ENCODE results near the gene NGEF.

The NGEF gene

DNA sequence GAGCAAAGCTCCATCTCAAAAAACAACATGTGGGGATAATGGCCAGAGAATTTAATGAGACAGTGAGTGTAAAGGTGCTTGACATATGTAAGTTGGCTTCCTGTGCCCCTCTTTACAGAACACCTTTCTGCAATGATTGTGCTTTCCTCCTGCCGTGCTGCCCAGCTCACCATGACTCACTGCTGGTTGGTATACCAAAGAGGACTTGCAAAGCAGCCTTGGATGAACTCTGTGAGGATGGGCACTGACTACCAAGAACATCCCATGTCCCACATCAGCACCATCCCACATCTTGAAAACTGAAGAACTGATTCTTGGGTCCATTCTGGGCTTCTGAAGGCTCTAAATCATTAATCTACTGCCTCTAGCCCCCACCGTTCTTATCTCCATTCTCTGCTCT lies 52.2 kb downstream of the NGEF start:
- no peak for DNase-seq

- DNase-seq = no peak
These were observed 53.9 kb downstream of the NGEF start for GRCh38 chr2:232959139-232959538.

GRCh38 chr2:232957657-232958090 lies 55.4 kb downstream of the NGEF start:
- no peak for DNase-seq

DNA sequence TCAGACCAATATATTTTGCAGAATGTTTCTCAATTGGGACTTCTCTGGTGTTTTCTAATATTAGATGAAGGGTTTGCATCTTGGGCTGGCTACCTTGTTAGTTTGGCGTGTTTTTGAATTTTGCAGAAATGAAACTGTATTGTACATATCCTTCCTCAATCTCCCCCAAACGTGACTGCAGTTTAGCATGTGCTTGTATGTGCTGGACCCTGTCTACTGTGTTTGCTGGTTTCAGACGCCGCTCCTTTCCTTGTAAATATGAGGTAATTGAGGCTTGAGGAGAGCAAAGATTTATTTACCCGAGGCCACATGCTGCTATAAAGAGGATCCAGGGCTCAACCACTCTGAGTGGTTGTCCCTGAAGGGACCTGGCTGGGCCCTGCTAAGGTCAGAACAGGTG lies 57.2 kb downstream of the NGEF start:
- DNase-seq = no peak

GRCh38 chr2:232954691-232955090 lies 58.4 kb downstream of the NGEF start:
- no peak for DNase-seq

DNA sequence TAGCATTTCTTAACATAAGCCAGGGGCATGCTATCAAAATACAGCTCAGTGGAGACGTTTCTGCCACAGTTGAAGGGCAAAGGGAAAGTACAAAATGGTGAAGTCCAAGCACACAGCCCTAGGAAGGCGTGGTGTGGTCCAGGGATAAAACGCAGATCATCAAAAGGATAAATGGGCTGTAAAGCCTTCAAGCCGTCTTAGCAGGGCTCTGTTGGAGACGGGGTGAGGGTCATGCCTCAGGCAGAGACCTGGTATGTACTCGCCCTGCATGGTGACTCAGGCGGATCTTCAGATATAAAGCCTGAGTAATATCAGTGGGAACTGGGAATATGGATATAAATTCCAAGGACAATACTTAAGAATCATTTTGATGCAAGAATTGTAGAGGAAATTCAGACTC lies 61.2 kb downstream of the NGEF start:
- DNase-seq = no peak

GRCh38 chr2:232951181-232951580 lies 61.9 kb downstream of the NGEF start:
- no peak for DNase-seq

DNA sequence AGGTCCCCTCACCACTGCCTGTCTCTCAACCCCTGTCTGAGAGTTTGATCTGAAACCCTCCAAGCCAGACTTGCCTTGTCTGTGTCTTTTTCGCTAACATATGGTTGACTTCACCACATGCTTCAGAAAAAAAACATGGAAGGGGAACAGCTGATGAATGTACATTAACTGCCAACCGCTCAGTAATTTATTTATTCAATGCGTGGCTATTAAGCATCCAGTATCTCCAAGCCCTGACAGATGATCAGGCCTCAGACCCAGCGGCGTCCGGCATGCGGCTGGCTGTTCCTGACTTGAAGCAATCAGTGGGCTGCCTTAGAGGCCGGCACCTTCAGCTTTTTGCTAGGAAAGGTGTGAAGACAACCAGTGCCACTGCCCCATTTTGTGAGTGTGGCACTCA lies 62.3 kb downstream of the NGEF start:
- no peak for DNase-seq

GRCh38 chr2:232949016-232949415 lies 64.0 kb downstream of the NGEF start:
- DNase-seq = no peak

DNA sequence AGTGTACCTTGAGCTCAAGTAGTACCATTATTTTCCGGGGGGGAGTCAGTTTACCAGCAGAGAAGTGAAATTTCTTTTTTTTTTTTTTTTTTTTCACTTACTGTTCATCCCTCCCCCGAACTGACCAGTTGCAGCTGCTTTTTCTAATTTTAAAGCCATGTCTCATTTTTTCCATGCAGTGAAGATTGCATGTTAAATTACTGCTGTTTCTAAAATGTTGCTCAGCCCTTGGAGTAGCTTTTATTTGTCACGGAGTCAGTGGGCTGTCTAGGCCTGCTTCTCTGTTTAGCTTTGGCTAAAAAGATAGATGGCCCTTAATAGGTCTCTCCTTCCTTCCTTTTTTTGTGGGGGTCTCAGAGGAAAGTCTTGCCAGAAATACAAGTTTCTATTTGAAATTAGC lies 70.2 kb downstream of the NGEF start:
- no peak for DNase-seq

DNA sequence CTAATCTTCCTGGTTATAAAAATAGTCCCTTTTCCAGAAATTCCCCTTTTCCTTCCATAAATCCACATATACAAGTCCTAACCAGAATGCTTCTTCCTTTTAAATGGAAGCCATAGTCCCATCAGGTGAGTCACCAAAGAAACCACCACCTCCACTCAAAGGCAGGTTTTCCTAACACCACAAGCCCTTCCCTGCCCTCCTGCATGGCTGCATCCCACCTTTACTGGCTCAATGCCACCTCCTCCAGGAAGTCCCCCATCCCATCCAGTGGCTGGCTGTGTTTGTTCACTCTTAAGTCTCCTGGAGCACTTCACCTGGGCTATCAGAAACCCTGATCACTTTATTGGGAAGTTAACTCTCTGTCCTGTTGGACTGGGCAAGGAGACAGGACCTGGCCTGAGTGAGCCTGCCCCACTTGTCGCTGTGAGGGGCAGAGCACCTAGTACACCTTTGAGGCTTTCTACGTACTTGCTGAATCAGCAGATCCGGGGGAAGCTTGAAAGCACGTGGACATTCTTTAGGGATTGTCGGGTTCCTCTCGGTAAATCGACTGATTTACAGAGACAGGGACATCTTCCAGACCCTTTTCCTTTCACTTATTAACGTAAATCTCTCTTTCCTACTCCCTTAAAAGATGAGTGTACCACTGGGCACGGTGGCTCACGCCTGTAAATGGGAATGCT lies 71.0 kb downstream of the NGEF start:
- no peak for DNase-seq

DNA sequence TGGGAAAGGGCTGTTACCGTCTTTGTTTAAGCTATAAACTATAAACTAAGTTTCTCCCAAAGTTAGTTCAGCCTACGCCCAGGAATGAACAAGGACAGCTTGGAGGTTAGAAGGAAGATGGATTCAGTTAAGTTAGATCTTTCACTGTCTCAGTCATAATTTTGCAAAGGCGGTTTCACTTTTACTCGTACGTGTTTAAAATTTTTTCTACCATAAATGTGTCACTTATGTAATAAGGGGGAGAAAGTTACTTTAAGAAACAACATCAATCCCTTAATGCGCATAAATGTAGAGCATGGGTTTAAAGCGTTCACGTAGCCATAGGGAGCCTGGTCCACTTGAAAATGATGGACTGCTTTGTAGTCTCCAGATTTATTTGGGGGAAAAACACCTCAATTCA lies 71.7 kb downstream of the NGEF start:
- DNase-seq = no peak

DNA sequence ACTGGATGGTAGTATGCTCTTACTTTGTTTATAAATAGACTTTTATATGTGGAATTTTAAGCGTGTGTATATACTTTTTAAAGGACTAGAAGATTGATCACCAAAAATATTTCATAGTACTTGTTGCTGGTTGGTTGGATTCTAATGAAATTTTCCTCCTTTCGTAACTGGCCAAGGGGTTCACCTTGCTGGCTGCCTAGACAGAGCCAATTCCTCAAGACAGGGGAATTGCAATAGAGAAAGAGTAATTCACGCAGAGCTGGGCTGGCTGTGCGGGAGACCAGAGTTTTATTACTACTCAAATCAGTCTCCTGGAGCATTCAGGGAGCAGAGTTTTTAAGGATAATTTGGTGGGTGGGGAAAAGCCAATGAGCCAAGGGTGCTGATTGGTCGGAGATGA lies 72.3 kb downstream of the NGEF start:
- no peak for DNase-seq

GRCh38 chr2:232937278-232937906 lies 75.7 kb downstream of the NGEF start:
- no peak for DNase-seq

GRCh38 chr2:232931636-232932035 lies 81.4 kb downstream of the NGEF start:
- no peak for DNase-seq

DNA sequence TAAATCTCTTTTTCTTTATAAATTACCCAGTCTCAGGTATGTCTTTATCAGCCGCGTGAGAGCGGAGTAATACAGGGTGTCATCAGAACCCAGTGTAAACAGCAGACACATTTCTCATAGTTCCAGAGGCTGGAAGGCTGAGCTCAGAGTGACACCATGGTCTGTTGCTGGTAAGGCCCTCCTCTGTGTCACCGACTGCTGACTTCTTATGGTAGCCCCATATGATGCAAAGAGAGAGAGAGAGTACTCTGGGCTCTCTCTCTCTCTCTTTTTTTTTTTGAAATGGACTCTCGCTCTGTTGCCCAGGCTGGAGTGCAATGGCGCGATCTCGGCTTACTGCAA lies 83.0 kb downstream of the NGEF start:
- DNase-seq = no peak

- no peak for DNase-seq
These were observed 83.6 kb downstream of the NGEF start for GRCh38 chr2:232929303-232930058.

- no peak for DNase-seq
These were observed 84.3 kb downstream of the NGEF start for GRCh38 chr2:232928551-232929302.

- no peak for DNase-seq
These were observed 85.1 kb downstream of the NGEF start for GRCh38 chr2:232927793-232928550.

DNA sequence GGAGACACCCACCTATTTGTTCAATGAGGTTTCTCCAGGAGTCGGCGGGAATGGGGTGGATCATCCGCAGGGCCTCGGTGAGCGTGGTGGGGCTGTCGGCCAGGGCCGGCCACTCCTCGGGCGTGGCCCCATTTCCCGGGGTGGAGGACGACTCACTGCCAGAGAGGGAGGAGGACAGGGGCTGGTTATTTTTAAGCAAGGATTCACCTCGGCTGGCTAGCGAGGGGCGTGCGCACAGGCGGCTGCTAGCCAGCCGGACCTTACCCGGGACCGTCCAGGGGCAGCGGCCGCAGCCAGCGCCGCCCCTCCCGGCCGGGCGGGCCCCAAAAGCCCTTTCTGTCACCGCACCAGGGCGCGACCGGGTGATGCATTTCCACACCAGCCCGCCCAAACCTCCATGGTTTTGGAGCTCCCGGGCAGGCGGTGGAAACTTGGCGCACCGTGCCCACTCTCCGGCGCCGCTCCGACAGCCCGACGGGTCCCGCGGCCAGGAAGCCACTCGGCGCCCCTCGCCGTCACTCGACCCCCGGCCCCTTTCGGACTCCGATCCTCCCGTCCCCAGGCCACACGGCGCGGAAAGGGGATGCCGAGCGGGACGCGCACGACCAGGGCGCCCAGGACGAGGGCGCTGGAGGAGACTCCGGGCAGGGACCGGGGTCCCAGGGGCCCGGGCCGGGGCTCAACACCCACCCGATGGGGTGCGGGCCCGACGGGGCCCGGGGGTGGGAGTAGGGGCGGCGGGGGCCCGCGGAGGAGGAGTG lies 85.8 kb downstream of the NGEF start:
- no peak for DNase-seq

DNA sequence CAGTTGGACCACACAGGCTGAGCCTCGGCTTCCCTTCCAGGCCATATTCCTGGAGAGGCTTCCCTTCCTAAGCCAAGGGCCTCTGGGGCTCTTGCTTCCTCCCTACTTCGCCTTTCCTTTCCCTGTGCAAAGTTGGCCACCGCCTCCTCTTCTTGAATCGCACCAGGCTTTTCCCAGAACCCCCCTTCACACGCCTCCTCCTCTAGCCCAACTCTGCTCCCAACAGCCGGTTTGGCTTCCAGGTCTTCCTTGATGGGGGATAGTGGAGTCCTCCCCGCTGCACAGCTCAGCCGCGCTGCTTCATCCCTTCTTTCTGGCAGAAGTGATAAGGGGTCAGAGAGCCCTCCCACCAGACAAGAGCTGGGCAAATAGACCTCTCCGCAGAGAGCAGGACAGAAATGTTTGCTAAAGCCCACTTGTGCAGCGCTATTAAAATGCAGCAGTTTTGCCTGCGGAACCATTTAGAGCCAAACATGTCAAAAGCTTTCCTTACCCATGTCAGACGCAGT lies 86.6 kb downstream of the NGEF start:
- no peak for DNase-seq

DNA sequence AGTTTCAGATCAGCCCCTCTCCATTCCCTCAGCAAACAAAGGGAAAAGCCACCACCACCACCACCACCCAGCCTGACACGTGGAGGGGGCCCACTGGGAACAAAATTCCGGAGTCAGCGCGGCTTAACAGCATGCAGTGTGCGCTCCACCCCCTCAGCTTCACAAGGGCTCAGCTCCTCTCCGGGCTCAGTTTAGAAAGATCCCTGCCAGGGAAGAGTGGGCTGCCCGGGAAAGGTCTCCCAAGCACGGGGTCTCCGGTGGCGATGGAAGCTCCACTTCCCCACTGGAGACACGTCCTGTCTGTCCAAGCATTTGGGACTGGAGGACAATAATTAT lies 87.3 kb downstream of the NGEF start:
- DNase-seq = no peak

Measured in CD4-positive, alpha-beta T cell treated with Interleukin-15 for 1 hour (primary cell).